ENCODE data around the gene SAMD8.
"Not testable (repeated sequence)": the region's sequence is repeated elsewhere in the genome, so short reads cannot be mapped to it uniquely, and the experiment has no call there.

Gene SAMD8

GRCh38 chr10:75098902-75099673 is 12.4 kb upstream of the SAMD8 start:
- Mint-ChIP-seq H3K4me3 (no peak overlapping the region), H3K27ac (no peak overlapping the region), H3K4me1 (ENCODE audit: low read depth) (no peaks in the 10 kb centered on the region), H3K27me3 (no peaks in the 10 kb centered on the region), H3K36me3 (ENCODE audit: low read depth) (no peaks in the 10 kb centered on the region), H3K9me3 (no peaks in the 10 kb centered on the region)

- no peaks in the 10 kb centered on the region for H3K36me3 Mint-ChIP-seq (ENCODE audit: low read depth)
- no peaks in the 10 kb centered on the region for H3K9me3 Mint-ChIP-seq
- H3K27me3 Mint-ChIP-seq, result no peaks in the 10 kb centered on the region
- H3K4me3 Mint-ChIP-seq, result no peak overlapping the region
- no peaks in the 10 kb centered on the region for H3K4me1 Mint-ChIP-seq (ENCODE audit: low read depth)
- peak overlapping the region; percentile 36 for H3K27ac Mint-ChIP-seq
These were observed 11.3 kb upstream of the SAMD8 start for GRCh38 chr10:75099952-75100763.

GRCh38 chr10:75100764-75101291 is 10.6 kb upstream of the SAMD8 start:
- Mint-ChIP-seq H3K27ac (no peak overlapping the region), H3K36me3 (ENCODE audit: low read depth) (no peaks in the 10 kb centered on the region), H3K9me3 (no peaks in the 10 kb centered on the region), H3K4me1 (ENCODE audit: low read depth) (no peaks in the 10 kb centered on the region), H3K27me3 (no peaks in the 10 kb centered on the region), H3K4me3 (no peak overlapping the region)

GRCh38 chr10:75101416-75102251 is 9.8 kb upstream of the SAMD8 start:
- Mint-ChIP-seq H3K27me3 (no peaks in the 10 kb centered on the region), H3K27ac (no peak overlapping the region), H3K9me3 (no peaks in the 10 kb centered on the region), H3K4me1 (ENCODE audit: low read depth) (no peaks in the 10 kb centered on the region), H3K36me3 (ENCODE audit: low read depth) (no peaks in the 10 kb centered on the region), H3K4me3 (no peak overlapping the region)

GRCh38 chr10:75102830-75103673 is 8.4 kb upstream of the SAMD8 start:
- H3K9me3 Mint-ChIP-seq, result no peaks in the 10 kb centered on the region
- H3K4me3 Mint-ChIP-seq, result no peak overlapping the region
- H3K36me3 Mint-ChIP-seq (ENCODE audit: low read depth), result no peaks in the 10 kb centered on the region
- H3K4me1 Mint-ChIP-seq (ENCODE audit: low read depth), result no peaks in the 10 kb centered on the region
- no peaks in the 10 kb centered on the region for H3K27me3 Mint-ChIP-seq
- H3K27ac Mint-ChIP-seq, result no peak overlapping the region

- H3K27ac Mint-ChIP-seq, result no peak overlapping the region
- H3K9me3 Mint-ChIP-seq, result no peaks in the 10 kb centered on the region
- H3K36me3 Mint-ChIP-seq (ENCODE audit: low read depth), result no peaks in the 10 kb centered on the region
- H3K4me1 Mint-ChIP-seq (ENCODE audit: low read depth), result no peaks in the 10 kb centered on the region
- H3K4me3 Mint-ChIP-seq, result no peak overlapping the region
- H3K27me3 Mint-ChIP-seq, result no peaks in the 10 kb centered on the region
These were observed 7.4 kb upstream of the SAMD8 start for GRCh38 chr10:75103881-75104686.

GRCh38 chr10:75104842-75105241 is 6.6 kb upstream of the SAMD8 start:
- Mint-ChIP-seq H3K36me3 (ENCODE audit: low read depth) (no peaks in the 10 kb centered on the region), H3K4me1 (ENCODE audit: low read depth) (peaks cover 7% of the 10 kb centered on the region), H3K9me3 (no peaks in the 10 kb centered on the region), H3K27ac (no peak overlapping the region), H3K4me3 (no peak overlapping the region), H3K27me3 (no peaks in the 10 kb centered on the region)

GRCh38 chr10:75105576-75106197 is 5.8 kb upstream of the SAMD8 start:
- Mint-ChIP-seq H3K27ac (no peak overlapping the region), H3K9me3 (no peaks in the 10 kb centered on the region), H3K4me1 (ENCODE audit: low read depth) (peaks cover 15% of the 10 kb centered on the region)

GRCh38 chr10:75106242-75106641 is 5.2 kb upstream of the SAMD8 start:
- Mint-ChIP-seq H3K27me3 (no peaks in the 10 kb centered on the region), H3K9me3 (no peaks in the 10 kb centered on the region), H3K36me3 (ENCODE audit: low read depth) (no peaks in the 10 kb centered on the region), H3K27ac (peak overlapping the region; percentile 50), H3K4me3 (no peak overlapping the region), H3K4me1 (ENCODE audit: low read depth) (peaks cover 20% of the 10 kb centered on the region)

More at GRCh38 chr10:75105576-75106197, 5.8 kb upstream of the SAMD8 start:
- Mint-ChIP-seq H3K27me3 (no peaks in the 10 kb centered on the region), H3K4me3 (no peak overlapping the region), H3K36me3 (ENCODE audit: low read depth) (no peaks in the 10 kb centered on the region)

- not testable (repeated sequence) for H3K36me3 Mint-ChIP-seq (ENCODE audit: low read depth); H3K27ac Mint-ChIP-seq; H3K9me3 Mint-ChIP-seq; H3K4me3 Mint-ChIP-seq; H3K27me3 Mint-ChIP-seq
- peaks cover 20% of the 10 kb centered on the region for H3K4me1 Mint-ChIP-seq (ENCODE audit: low read depth)
These were observed 4.6 kb upstream of the SAMD8 start for GRCh38 chr10:75106891-75107290.

GRCh38 chr10:75107756-75108683 is 3.4 kb upstream of the SAMD8 start:
- Mint-ChIP-seq H3K9me3 (no peaks in the 10 kb centered on the region), H3K36me3 (ENCODE audit: low read depth) (peaks cover 5% of the 10 kb centered on the region), H3K4me1 (ENCODE audit: low read depth) (peaks cover 31% of the 10 kb centered on the region), H3K4me3 (no peak overlapping the region), H3K27ac (no peak overlapping the region), H3K27me3 (no peaks in the 10 kb centered on the region)

GRCh38 chr10:75108684-75109458 is 2.6 kb upstream of the SAMD8 start:
- no peaks in the 10 kb centered on the region for H3K27me3 Mint-ChIP-seq
- peaks cover 39% of the 10 kb centered on the region for H3K4me1 Mint-ChIP-seq (ENCODE audit: low read depth)
- H3K27ac Mint-ChIP-seq, result peak overlapping the region; percentile 82
- peaks cover 5% of the 10 kb centered on the region for H3K36me3 Mint-ChIP-seq (ENCODE audit: low read depth)
- no peaks in the 10 kb centered on the region for H3K9me3 Mint-ChIP-seq
- H3K4me3 Mint-ChIP-seq, result no peak overlapping the region

All from stimulated activated naive CD8-positive, alpha-beta T cell treated with anti-CD3 and anti-CD28 coated beads, Interleukin-15, Interleukin-2, amounts not matched to agents 100 ng/mL and 50 ng/mL, for 24 hours (primary cell).